Brain microvascular endothelial cell (primary cell): ENCODE results near the gene HDGFL2.

Experiments
- DNase-seq: peaks from one replicate; pipeline ENCODE4 v3.0.0-alpha.2; 2020
- H3K27ac ChIP-seq: fragments of 250-450 bp; sonication (Bioruptor Pico); 2 replicates; pipeline ENCODE4 v1.5.1; 2020; ENCODE audit warnings: mild to moderate bottlenecking, moderate library complexity
- H3K27me3 ChIP-seq: fragments of 250-450 bp; sonication (Bioruptor Pico); replicated peaks from 2 replicates; pipeline ENCODE4 v1.5.1; 2020; ENCODE audit warnings: mild to moderate bottlenecking
- H3K36me3 ChIP-seq: fragments of 250-450 bp; sonication (Bioruptor Pico); replicated peaks from 2 replicates; pipeline ENCODE4 v1.5.1; 2020; ENCODE audit warnings: mild to moderate bottlenecking
- H3K4me3 ChIP-seq: 2 replicates; pipeline ENCODE4 v1.5.1; 2011; ENCODE audit warnings: low read depth, mild to moderate bottlenecking, control low read depth, low read length, moderate library complexity
- CTCF ChIP-seq: IDR thresholded peaks from 2 replicates; pipeline ENCODE4 v1.5.1; 2011; ENCODE audit warnings: low read depth, mild to moderate bottlenecking, moderate library complexity, low read length, control low read depth, inconsistent platforms; ENCODE audit errors: missing control alignments
- in situ Hi-C: cut with HindIII; loops from 2 replicates; pipeline ENCODE4 v1.10.0; 2017; ENCODE audit warnings: low sequenced_read_pairs, low pct_ligation_motif_present

Gene HDGFL2

DNA sequence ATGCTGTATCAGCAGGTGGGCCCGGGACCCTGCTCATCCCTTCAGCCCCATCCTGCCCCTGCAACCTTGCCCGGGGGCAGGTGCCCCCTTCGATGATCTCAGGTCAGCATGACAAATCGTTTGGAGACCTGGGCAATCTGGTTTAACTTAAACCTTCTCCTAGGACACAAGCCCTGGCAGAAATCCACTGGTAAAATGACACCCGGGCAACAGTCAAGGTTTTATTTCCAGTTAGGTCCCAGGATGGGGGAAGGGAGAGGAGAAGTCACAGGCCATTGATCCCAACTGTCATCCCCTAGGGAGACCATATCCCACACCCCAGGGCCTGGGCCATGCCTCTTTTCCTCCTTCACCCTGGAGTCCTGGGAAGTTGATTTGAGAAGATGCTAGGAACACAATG is 64.7 kb downstream of the HDGFL2 start:
- no peak for TF ChIP-seq CTCF
- H3K27ac ChIP-seq, result no peak overlapping the region
- in situ Hi-C loops, result no loop called here
- H3K36me3 ChIP-seq, result no peaks in the 10 kb centered on the region
- H3K4me3 ChIP-seq, result no peak overlapping the region
- H3K27me3 ChIP-seq, result peaks cover 6% of the 10 kb centered on the region
- DNase-seq, result no peak

- in situ Hi-C loops, result no loop called here
- TF ChIP-seq CTCF, result no peak
- Histone ChIP-seq H3K27ac (no peak overlapping the region), H3K4me3 (no peak overlapping the region), H3K27me3 (peaks cover 6% of the 10 kb centered on the region), H3K36me3 (no peaks in the 10 kb centered on the region)
- DNase-seq, result no peak
Observed at GRCh38 chr19:4537953-4538600, 66.0 kb downstream of the HDGFL2 start.

- H3K36me3 ChIP-seq, result no peaks in the 10 kb centered on the region
- in situ Hi-C loops, result no loop called here
- TF ChIP-seq CTCF, result no peak
- peaks cover 6% of the 10 kb centered on the region for H3K27me3 ChIP-seq
- H3K27ac ChIP-seq, result no peak overlapping the region
- DNase-seq, result no peak
- no peak overlapping the region for H3K4me3 ChIP-seq
Observed at GRCh38 chr19:4538601-4538954, 66.5 kb downstream of the HDGFL2 start.

- Histone ChIP-seq H3K36me3 (no peaks in the 10 kb centered on the region), H3K27me3 (peaks cover 6% of the 10 kb centered on the region), H3K4me3 (no peak overlapping the region), H3K27ac (no peak overlapping the region)
- no peak for DNase-seq
- no peak for TF ChIP-seq CTCF
- in situ Hi-C loops, result no loop called here
Observed at GRCh38 chr19:4539169-4539692, 67.1 kb downstream of the HDGFL2 start.

- DNase-seq, result no peak
- Histone ChIP-seq H3K4me3 (no peak within 1 kb of the TSS), H3K27me3 (peaks cover 4% of the 10 kb centered on the region), H3K36me3 (no peaks in the 10 kb centered on the region), H3K27ac (no peak within 1 kb of the TSS)
- in situ Hi-C loops, result no loop called here
- no peak for TF ChIP-seq CTCF
Observed at GRCh38 chr19:4539693-4540581, 67.8 kb downstream of the HDGFL2 start, which contains the start of gene LRG1. LRG1 (minus strand) TSS chr19:4540036; CDS start chr19:4540013, 23 bp downstream.
